Skin of body (tissue), 2 donors: ENCODE measurements around the gene GTF2IRD1. TPM values are rescaled to one million over a fixed set of nuclear protein-coding genes. Genes with fewer than 3 reads are reported as not detected.
"Not testable (repeated sequence)": the region's sequence is repeated elsewhere in the genome, so short reads cannot be mapped to it uniquely, and the experiment has no call there.

ENCODE experiments used
- DNase-seq: peaks from one replicate; lab custom pipeline; 2025; lab: John Stamatoyannopoulos, UW
- total RNA-seq: library from RNA; depleted of rRNA; stranded (reverse); fragments of >200 nt; gene quantifications from one replicate; pipeline ENCODE4 v1.2.3, GENCODE V29; 2014

The GTF2IRD1 gene
- total RNA-seq, 1 donor from 2014 or later, result 18.1 TPM

GRCh38 chr7:74488518-74489030 lies 34.9 kb downstream of the GTF2IRD1 start:
- not testable (repeated sequence) for DNase-seq

GRCh38 chr7:74489997-74490945 lies 36.6 kb downstream of the GTF2IRD1 start:
- no peak for DNase-seq

GRCh38 chr7:74491490-74491889 lies 37.8 kb downstream of the GTF2IRD1 start:
- DNase-seq, result not testable (repeated sequence)

DNA sequence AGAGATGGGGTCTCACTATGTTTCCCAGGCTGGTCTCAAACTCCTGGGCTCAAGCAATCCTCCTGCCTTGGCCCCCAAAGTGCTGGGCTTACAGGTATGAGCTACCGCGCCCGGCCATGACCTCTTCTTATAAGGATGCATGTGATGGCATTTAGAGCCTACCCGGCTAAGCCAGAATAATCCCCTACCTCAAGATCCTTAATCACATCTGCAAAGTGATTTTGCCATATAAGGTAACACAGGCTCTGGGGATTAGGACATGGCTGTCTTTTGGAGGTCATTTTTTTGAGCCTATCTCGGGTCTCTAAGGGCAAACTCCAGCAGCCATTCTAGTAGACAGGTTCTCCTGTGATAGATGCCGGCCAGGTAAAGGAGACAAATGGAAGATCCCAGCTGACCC lies 39.6 kb downstream of the GTF2IRD1 start:
- DNase-seq, result no peak

- no peak for DNase-seq
These were observed 40.4 kb downstream of the GTF2IRD1 start for GRCh38 chr7:74494076-74494548.

GRCh38 chr7:74495112-74496086 lies 41.7 kb downstream of the GTF2IRD1 start:
- no peak for DNase-seq

DNA sequence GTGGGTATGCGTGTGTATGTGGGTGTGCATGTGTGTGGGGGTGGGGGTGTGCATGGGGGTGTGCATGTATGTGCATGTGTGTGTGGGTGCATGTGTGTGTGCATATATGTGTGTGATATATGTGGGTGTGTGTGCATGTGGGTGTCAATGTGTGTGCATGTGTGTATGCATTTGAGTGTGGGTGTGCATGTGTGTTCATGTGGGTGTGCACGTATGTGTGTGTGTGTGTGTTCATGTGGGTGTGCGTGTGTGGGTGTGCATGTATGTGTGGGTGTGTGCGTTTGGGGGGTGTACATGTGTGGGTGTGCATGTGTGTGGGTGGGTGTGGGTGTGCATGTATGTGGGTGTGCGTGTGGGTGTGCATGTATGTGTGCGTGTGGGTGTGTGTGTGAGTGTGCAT lies 42.6 kb downstream of the GTF2IRD1 start:
- no peak for DNase-seq

GRCh38 chr7:74496773-74497172 lies 43.1 kb downstream of the GTF2IRD1 start:
- not testable (repeated sequence) for DNase-seq

DNA sequence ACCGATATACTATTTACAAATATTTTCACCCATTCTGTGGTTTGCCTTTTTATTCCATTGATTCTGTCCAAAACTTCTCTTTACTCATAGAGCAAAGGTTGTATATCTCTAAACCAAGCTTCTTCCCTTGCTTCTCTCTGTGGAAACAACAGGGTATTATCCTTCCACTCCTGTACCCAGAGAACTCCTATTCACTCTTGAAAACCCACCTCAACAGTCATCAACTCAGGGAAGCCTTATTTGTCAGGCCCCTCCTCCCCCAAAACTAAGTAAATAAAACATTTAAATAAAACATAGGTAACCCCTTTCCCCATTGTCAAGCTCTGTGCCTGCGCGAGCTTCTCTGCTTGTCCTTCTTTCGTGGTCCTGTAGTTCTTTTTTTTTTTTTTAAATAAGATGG lies 44.6 kb downstream of the GTF2IRD1 start:
- DNase-seq, result no peak

GRCh38 chr7:74498996-74499834 lies 45.5 kb downstream of the GTF2IRD1 start:
- DNase-seq, result no peak

- DNase-seq, result no peak
These were observed 46.2 kb downstream of the GTF2IRD1 start for GRCh38 chr7:74499835-74500388.

DNA sequence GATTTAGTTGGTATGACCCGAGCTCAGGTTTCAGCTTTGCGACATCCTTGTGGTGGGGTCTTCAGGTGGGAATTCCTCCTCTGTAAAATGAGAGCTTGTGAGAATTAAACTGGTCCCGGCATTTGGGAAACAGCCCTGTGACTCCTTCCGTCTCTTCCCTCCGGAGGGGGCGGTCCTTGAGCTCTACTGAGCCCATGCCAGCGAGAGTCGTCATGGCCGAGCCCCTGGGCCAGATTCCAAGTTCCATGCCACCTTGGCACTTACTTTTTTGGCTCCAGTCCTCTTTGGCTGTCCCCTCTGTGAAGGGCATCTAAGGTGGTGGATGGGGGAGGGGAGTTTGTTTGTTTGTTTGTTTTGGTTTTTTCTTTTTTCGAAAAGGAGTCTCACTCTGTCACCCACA lies 47.6 kb downstream of the GTF2IRD1 start:
- DNase-seq, result no peak

DNA sequence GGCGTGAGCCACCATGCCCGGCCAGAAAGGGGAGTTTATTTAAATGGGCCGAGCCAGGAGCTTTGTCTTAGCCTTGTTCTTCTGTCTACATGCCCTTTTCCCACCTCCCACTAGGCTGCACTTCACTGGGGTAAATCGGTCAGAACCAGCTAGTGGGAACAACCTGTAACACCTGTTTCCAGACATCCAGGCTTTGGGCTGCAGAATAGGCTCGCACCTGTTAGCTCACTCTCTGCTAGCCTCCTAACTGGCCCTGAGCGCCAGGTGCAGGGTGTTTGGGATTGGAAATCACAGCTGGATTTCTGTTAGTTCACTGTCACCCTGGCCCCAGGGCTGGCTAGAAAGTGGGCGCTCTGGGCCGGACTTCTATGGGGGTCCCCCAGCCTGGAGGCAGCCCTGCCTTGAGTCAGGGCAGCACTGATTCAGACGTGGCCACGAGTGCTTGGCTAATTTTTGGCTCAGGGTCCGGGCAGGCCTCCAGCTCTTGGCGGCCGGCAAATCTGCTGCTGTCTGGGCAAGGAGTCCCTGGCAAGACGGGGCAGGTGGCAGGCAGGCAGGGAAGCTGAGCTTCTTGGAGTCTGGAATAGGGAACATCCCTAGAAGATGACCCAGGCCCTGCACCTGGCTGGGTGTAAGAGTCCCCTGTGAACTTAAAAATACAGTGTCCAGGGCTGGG lies 48.6 kb downstream of the GTF2IRD1 start:
- no peak for DNase-seq

GRCh38 chr7:74503061-74503460 lies 49.4 kb downstream of the GTF2IRD1 start:
- no peak for DNase-seq

GRCh38 chr7:74503943-74504342 lies 50.2 kb downstream of the GTF2IRD1 start:
- no peak for DNase-seq

DNA sequence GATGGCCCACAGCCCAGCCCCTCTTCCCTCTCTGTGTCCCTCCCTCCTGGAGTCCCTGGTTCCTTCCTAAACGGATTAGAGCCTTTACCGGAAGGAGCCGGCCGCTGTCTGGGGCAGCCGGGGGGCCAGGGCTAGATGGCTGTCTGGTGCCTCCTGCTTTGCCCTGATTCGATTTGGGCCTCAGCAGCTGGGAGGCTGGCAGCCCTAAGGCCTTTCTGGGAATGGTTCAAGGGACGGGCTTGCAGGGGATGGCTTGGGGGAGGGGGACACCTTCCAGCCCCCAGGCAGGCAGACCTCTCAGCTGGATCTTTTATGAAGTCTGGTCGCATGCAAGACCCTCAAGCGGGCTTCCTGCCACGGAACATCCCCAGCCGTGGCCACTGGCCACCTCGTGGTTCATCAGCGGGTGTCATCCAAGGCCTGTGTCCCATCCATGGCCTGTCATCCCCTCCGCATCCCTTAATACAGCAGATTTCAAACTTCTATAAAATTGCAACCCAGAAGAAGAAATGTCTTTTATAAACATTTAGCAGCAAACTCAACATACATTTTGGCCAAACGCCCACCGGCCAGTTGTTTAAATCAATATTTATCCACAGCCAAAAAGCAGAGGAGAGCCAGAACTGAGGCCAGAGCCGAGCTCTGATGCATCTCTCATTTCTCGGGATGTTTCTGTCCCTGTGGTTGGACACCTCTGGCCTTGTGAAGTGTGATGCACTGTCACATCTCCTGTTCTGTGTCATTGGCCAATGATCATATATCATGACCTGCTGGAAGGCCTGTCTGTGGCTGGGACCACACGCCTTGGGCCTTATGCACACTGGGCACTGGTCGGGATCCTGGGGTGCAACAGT lies 52.0 kb downstream of the GTF2IRD1 start:
- DNase-seq, result no peak

GRCh38 chr7:74506325-74506724 lies 52.6 kb downstream of the GTF2IRD1 start:
- DNase-seq, result no peak

GRCh38 chr7:74507538-74508319 lies 54.0 kb downstream of the GTF2IRD1 start:
- no peak for DNase-seq
